GM03348 (cell line): Measurements from ENCODE around the gene PACS2.
"Not testable (repeated sequence)": the region's sequence is repeated elsewhere in the genome, so short reads cannot be mapped to it uniquely, and the experiment has no call there.

Experiments used
- DNase-seq: peaks from one replicate; pipeline ENCODE4 v3.0.0; 2012; ENCODE audit warnings: low spot score

Gene PACS2

GRCh38 chr14:105351410-105351809 lies 36.9 kb downstream of the PACS2 start:
- no peak for DNase-seq

DNA sequence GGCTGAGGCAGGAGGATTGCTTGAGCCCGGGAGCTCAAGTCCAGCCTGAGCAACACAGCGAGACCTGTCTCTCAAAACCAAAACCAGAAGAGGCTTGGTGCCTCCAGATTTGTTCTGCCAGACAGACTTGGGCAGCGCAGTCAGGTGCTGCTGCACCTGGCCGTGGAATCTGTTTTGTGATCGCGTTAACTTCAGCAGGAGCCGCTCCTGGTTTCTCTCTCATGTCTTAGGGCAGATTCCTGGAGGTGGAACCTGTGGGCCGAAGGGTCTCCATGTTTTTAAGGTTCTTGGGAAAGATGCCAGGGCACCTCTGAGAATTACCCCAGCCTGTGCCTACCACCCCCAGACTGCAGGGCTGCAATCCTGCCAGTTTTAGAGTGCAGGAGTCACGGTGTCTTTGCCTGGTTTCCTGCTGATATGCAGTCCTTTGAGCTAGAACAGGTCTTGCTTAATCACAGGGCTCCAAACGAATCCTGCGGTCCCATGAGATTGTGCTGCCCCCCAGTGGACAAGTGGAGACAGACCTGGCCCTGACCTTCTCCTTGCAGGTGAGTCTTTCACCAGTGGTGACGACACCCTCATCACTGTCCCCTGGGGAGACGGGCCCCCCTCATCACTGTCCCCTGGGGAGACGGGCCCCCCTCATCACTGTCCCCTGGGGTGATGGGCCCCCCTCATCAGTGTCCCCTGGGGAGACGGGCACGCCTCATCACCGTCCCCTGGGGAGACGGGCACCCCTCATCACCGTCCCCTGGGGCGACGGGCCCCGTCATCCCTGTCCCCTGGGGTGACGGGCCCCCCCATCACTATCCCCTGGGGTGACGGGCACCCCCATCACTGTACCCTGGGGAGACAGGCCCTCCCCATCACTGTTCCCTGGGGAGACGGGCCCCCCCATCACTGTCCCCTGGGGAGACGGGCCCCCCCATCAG lies 37.6 kb downstream of the PACS2 start:
- DNase-seq, result peak; percentile 95

DNA sequence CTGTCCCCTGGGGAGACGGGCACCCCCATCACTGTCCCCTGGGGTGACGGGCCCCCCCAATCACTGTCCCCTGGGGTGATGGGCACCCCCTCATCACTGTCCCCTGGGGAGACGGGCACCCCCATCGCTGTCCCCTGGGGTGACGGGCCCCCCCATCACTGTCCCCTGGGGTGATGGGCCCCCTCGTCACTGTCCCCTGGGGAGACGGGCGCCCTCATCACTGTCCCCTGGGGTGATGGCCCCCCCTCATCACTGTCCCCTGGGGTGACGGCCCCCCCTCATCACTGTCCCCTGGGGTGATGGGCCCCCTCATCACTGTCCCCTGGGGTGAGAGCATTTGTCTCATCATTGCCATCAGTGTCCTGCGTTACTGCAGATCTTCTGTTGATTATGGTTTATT lies 38.6 kb downstream of the PACS2 start:
- DNase-seq, result no peak

DNA sequence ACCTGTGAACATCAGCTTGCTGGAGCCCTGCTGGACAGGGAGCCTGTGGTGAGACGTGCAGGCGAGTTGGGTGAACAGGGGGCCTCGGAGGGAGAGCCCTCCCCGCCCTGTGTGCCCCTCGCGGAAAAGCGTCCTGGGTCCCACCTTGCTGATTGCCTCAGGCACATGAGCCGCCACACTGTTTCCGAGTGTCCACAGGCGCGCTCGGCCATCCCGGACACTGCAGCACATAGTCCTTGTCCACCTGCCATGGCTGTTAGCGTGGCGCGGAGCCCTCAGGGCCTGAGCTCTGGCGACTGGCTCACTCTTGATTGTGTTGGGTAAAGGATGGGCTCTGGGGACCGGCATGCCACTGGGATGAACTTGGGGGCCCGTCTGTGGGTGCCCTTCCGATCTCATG lies 40.0 kb downstream of the PACS2 start:
- no peak for DNase-seq

DNA sequence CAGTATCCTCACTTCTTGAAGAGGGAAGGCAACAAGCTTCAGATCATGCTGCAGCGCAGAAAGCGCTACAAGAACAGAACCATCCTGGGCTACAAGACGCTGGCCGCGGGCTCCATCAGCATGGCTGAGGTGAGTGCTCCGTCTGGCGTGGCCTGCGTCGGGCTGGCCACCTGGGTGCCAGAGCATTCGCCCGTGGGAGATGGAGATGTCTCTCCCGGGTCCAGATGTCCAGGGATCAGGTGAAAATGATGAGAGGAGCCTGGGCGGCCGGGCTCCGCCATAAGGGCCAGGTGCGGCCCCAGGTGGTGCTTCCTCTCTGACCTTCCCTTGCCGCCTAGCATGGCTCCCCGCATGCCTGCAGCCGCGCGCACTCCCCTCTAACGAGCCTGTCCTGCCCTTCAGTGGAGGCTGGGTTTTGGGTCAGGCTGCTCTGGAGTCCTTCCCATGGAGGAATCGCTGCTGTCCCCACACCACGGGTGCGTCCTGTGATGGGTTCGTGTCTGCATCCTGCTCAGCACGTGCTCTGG lies 40.6 kb downstream of the PACS2 start:
- DNase-seq, result no peak

DNA sequence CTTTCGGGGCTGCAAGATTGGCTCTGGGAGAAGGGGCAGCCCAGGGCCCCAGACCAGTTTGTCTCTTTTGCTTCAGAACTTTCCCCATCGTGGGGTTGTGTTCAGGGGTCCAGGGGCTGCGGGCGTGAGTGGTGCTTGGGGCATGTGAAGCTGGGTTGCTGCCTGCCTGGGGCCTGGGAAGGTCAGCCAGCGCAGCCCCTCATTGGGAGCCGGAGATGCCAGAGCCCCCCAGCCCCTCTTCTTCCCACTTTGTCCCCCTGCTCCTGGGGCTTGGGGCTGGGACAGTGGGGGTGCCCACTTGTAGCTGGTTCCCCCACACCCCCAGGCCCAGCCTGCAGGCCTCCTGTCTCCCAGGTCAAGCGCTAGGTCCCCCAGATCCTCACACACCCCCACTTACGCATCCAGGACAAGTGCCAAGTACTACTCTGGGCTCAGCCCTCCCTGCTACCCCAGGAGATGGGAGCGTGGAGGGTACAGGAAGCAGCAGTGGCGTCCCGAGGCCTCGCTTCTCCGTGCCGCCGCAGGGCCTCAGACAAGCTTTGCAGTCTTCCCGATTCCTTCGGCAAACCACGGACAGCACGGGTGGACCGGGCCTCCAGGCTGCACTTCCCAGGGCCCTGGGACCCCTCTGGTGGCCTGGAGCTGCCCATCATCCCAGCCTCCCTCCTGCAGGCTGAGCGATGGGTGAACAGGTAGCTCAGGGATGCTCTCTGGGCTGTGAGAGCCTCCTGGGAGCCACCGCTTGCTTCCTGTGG lies 41.5 kb downstream of the PACS2 start:
- DNase-seq, result no peak

- no peak for DNase-seq
Measured at GRCh38 chr14:105356927-105357326, 42.4 kb downstream of the PACS2 start.

DNA sequence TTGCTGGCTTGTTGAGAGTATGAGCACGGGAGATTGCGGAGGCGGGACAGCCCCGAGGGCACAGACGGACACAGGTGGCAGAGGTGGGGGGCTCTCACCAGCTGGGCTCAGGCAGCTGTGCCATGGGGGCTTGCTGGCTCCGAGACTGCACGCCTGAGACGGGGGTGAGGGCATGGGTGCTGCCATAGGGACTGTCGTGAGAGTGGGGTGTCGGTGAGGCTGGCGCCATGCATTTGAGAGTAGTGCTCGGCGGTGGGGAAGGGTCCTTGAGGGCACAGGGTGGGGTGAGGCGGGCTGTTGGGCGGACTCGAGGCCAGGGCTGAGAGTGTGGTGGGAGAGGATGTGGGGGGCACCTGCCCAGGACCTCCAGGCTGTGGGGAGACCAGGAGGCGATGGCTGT lies 43.1 kb downstream of the PACS2 start:
- DNase-seq, result no peak

DNA sequence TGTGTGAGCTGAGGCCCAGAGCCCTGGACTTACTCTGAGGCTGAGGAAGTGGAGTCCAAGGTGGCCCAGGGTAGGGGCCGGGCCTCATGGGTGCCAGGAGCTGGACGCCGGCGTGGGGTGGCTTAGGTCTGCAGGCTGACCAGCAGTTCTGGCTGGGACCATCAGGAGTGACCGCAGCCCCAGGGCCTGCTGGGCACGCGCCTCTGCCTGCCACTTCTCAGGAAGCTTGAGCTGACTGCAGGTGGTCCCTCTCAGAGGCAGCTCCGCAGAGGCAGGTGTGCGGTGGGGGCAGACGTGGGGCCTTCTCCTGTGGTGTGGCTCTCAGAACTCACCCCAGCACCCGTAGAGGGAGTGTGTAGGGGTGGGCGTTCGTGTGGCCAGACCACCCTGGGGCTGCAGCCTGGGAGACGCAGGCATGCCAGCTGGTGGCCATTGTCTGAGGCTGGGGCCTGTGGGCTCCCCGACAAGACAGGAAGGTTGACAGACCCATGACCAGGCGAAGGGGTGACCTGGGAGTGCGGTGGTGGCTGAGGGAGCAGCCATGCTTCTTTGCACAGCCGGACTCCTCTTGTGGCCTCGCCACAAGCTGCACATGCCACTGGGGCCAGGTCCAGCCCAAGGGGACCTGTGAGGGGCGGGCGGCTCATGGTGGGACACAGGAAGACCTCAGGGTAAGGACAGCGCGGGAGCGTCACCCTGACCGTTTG lies 43.7 kb downstream of the PACS2 start:
- no peak for DNase-seq

DNA sequence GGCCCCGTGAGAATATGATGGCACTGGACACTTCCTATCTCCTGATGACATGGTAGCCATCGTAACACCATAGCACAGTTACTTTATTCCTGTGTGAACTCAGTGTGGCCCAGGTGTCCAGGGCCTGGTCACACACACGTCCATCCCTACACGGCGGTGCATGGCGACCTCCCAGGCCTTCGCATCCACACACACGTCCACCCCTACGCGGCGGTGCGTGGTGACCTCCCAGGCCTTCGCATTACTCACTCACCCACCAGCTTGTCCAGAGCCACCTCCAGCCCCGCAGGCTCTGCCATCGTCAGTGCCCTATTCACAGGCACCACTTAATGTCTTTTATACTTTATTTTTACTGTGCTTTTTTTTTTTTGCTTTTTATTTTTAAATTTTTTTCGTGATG lies 44.4 kb downstream of the PACS2 start:
- DNase-seq, result no peak

DNA sequence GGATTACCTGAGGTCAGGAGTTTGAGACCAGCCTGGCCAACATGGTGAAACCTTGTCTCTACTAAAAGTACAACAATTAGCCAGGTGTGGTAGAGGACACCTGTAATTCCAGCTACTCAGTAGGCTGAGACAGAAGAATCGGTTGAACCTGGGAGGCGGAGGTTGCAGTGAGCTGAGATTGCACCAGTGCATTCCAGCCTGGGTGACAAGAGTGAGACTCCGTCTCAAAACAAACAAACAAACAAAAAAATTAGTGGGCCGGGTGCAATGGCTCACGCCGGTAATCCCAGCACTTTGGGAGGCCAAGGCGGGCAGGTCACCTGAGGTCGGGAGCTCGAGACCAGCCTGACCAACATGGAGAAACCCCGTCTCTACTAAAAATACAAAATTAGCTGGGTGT lies 46.9 kb downstream of the PACS2 start:
- not testable (repeated sequence) for DNase-seq

DNA sequence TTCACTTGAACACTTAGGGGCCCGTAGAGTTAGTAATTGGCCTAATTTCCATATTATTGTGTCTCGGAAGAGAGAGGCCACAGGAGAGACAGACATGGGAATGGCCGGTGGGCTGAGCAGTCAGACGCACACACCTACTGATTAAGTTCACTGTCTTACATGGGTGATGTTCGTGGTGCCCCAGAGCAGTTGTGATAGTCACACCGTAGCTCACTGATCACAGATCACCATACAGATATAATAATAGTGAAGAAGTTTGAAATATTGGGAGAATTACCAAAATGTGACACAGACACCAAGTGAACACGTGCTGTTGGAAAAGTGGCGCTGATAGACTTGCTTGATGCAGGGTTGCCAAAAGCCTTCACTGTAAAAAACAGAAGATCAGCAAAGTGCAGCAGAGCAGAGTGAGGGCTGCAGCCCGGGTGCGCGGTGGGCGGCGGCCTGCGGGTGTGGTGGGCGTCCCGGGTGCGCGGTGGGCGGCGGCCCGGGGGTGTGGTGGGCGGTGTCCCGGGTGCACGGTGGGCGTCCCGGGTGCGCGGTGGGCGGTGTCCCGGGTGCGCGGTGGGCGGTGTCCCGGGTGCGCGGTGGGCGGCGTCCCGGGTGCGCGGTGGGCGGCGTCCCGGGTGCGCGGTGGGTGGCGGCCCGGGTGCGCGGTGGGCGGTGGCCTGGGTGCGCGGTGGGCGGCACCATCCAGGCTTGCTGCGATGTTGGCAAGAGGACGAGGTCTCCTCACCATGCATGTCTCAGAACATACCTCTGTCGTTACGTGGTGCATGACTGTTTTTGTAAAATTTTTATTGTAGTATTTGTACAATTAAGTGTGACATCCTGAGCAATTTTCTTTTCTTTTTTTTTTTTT lies 49.5 kb downstream of the PACS2 start:
- peak; percentile 88 for DNase-seq

GRCh38 chr14:105365101-105365500 lies 50.6 kb downstream of the PACS2 start:
- no peak for DNase-seq

DNA sequence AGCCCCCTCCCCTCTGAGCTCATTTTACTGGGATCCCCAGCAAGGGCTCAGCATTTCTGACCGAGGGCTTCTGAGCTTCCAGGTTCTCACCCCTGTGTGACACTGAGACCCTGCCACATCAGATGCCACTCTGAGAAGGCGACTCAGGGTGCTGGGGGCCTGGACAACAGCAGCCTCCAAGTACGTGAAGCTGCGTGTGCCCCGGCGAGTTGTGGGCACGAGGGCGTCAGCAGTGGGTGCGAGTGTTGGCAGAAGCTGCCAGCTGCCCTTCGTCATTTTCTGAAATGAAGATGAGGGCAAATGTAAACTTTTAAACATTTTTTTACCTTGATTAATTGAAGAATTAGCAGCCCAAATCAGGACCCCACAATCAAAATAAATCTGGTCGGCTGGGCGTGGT lies 51.1 kb downstream of the PACS2 start:
- no peak for DNase-seq

DNA sequence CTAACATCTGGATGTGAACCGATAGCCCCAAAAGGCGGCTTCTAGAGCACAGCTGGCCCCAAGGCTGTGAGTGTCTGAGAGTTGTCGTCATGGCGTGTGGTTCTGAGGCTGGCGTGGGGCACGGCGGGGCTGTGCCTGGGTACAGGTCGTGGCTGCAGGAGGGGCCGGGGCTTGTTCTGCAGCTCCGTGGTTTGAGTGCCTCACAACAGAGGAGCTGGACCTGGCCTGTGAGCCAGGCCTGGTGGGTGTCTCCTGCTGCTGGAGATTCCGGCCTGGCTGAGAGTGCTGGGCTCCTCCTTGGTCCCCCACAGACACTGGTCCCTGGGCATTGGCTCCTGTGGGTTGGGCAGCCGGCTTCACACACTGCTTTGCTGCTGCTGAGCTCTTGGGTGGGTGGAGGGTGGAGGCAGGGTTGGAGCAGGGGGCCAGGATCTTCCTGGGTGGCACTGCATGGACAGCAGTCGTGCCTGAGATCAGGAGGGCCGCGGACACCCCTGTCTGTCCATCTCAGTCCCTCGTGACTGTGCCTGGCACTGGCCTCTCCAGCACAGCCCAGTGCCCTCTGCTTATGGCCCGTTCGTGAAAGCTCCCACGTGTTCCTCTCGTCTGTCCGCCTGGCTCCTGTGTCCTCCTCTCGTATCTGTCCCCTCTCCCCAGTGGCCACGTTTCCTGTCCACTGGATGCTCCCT lies 52.0 kb downstream of the PACS2 start:
- DNase-seq, result no peak

GRCh38 chr14:105367116-105368031 lies 52.8 kb downstream of the PACS2 start:
- DNase-seq, result no peak

DNA sequence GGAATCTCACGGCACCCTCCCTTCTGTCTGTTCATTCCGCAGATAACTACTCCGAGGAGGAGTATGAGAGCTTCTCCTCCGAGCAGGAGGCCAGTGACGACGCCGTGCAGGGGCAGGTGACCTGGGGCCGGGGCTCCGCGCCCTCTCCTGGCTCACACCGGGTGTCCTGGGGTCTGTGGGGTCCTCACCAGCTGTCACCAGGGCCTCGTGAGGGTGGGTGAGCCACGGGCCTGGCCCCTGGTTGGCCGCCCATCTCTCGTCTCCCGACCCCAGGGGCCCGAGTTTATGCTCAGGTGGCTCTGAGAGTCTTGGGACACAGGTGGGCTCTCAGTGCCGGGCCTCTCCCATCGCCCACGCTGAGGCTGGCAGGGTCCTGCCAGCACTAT lies 53.5 kb downstream of the PACS2 start:
- no peak for DNase-seq

- DNase-seq, result no peak
Measured at GRCh38 chr14:105368426-105368825, 53.9 kb downstream of the PACS2 start.

DNA sequence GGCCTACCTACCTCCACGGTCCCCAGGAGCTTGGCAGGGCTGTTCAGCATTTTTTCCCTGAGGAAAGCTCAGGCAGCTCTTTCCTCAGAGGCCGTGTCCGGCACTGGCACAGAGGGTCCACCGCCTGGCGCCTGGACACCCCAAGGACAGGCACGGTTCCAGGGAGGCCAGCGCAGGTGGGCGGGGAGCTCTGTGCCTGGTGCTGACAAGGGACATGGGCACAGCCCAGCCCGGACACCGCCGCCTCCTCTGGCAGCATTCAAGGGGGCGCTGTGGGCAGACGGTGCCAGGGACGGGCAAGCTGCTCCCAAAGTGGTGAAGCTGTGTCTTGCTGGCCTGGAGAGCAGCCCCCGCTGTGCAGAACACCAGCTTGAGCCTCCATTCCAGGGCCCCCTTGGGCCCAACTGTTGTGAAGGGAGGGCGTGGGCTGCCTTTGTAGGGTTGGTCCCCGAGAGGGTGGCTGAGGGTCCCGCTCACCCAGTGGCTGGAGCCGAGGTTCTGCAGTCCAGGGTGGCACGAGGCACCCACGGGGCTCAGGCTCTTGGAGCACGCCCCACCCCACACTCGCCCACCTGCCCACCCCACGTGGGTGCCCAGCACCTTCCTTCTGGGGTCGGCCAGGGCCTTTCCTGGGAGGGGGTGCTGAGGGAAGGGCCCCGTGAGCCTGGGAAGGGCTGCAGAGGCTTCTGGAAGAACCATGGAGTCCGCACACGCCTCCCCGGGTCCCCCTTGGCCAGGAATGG lies 54.5 kb downstream of the PACS2 start:
- DNase-seq, result no peak
